SJCRH30 (cell line): Measurements from ENCODE around the gene CLDND1. TPM values are rescaled to one million over a fixed set of nuclear protein-coding genes. Genes with fewer than 3 reads are reported as not detected.
A peak's percentile ranks its signal among the peaks of the same experiment; 100 is the strongest.
"Not testable (repeated sequence)": the region's sequence is repeated elsewhere in the genome, so short reads cannot be mapped to it uniquely, and the experiment has no call there.

Source experiments
- DNase-seq, 2 experiments: peaks; one replicate each; pipeline ENCODE4 v3.0.0-alpha.2; 2015 to 2020
- H3K27ac ChIP-seq: fragments of 250-450 bp; sonication (Bioruptor Pico); 2 replicates; pipeline ENCODE4 v1.5.1; 2020; ENCODE audit warnings: mild to moderate bottlenecking, moderate library complexity
- H3K27me3 ChIP-seq: fragments of 250-450 bp; sonication (Bioruptor Pico); 2 replicates; pipeline ENCODE4 v1.5.1; 2020; ENCODE audit warnings: mild to moderate bottlenecking, moderate library complexity
- H3K36me3 ChIP-seq: fragments of 250-450 bp; sonication (Bioruptor Pico); 2 replicates; pipeline ENCODE4 v1.5.1; 2020; ENCODE audit warnings: mild to moderate bottlenecking, moderate library complexity
- H3K4me1 ChIP-seq: fragments of 250-450 bp; sonication (Bioruptor Pico); 2 replicates; pipeline ENCODE4 v1.5.1; 2020; ENCODE audit warnings: mild to moderate bottlenecking, moderate library complexity
- H3K4me3 ChIP-seq: fragments of 250-450 bp; sonication (Bioruptor Pico); 2 replicates; pipeline ENCODE4 v1.5.1; 2020; ENCODE audit warnings: mild to moderate bottlenecking, moderate library complexity
- H3K9me3 ChIP-seq: fragments of 250-450 bp; sonication (Bioruptor Pico); replicated peaks from 2 replicates; pipeline ENCODE4 v1.5.1; 2020; ENCODE audit warnings: mild to moderate bottlenecking, moderate library complexity
- total RNA-seq: library from RNA; depleted of rRNA; stranded (reverse); fragments of >200 nt; shearing (Covaris generic); gene quantifications from 2 replicates; pipeline ENCODE4 v1.2.3, GENCODE V29; 2014; rRNA removed

CLDND1 gene
- total RNA-seq, result 132 and 147 TPM in 2 replicates

DNA sequence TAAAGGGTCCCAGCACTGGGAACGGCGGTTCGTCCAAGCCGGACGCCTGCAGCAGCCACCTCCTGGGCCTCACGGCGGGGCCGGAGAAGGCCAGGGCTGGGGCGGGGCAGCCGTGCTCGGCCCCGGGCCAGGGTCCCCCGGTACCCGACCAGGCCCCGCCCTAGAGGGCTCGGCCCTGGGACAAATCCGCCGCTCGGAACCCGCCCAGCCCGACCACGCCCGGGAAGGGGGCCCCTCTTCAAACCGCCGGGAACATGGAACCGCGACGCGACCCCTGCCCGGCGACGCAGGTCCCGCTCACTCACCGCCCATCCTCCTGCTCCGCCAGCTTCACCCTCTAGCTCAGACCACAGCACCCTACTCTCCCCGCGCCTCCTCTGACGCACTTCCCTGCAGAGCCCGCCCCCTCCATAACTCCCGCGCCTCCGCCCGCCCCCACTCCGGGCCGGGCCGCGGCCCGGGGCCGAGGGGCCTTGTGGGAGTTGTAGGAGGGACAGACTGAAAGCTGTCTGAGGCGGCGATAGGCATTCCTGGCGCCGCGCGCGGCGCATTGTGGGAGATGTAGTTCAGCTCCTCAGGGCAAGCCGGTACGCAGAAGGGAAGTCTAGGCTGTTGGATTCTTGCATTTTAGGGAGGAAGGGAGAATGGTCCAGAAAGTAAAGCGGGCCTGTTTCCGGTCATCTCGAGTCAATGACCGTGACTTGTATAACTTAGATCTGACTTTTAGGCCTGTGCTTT lies at the start of gene CLDND1:
CLDND1 (minus strand) TSS at position 359 of the 738 bp plus-strand sequence. CDS start 1,478 bp downstream, outside the sequence.
- Histone ChIP-seq H3K4me3 (peak within 1 kb of the TSS; percentile 79), H3K4me1 (peaks cover 6% of the 10 kb centered on the region; the same call in 1 of the 2 replicates), H3K27ac (peak within 1 kb of the TSS; percentile 81), H3K9me3 (no peaks in the 10 kb centered on the region), H3K27me3 (no peaks in the 10 kb centered on the region), H3K36me3 (peaks cover 29% of the 10 kb centered on the region)
- peak; percentile 97 to 98 for DNase-seq

DNA sequence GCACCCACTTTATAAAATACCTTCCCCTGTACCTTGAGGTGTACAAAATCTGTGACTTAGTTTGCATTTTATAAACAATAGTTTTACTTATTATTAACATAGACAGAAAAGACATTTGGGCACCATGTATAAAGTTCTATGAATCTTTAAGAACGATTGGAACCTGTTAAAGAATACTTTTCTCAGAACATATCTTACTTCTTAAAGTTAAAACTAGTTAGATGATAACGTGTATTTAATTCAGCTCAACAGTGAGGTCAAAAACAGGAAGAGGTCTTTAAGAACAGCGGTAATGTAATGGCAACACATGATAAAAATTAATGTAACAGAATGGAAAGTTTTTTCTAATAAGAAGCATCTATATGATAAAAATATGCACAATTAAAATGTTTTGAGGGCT lies 45.7 kb upstream of the CLDND1 start:
- no peak for DNase-seq
- Histone ChIP-seq H3K36me3 (no peaks in the 10 kb centered on the region), H3K27ac (no peak overlapping the region), H3K9me3 (no peaks in the 10 kb centered on the region), H3K27me3 (no peaks in the 10 kb centered on the region), H3K4me3 (no peak overlapping the region), H3K4me1 (0 out of 2 replicates have a peak, but pooled peaks cover 3% of the 10 kb centered on the region)

DNA sequence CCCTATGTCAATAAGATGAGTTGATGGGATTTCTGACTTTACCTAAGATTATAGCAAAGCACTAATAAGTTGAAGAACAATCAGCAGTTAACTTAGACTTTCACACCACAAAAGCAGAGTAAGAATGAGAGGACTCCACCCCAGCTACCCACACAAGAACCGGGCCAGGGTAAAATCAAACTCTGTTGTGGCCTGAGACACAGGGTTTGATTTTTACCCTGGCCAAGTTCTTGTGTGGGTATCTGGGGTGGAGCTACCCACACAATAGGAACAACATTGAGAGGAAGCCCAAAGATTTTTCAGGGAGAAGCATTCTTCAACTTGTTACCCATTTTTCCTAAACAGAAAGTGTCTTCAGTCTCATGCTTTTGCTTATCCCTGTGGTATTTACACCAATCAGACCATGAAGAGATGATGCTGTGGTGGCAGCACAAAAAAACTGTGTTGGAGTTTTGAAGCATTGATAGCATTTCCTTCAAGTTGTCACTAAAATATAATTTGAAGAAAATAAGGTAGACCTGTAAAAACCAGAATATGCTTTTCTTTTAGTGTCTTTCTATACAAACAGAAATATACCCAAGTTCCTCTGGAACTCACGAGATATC lies 45.1 kb upstream of the CLDND1 start:
- H3K36me3 ChIP-seq, result no peaks in the 10 kb centered on the region
- no peak for DNase-seq

DNA sequence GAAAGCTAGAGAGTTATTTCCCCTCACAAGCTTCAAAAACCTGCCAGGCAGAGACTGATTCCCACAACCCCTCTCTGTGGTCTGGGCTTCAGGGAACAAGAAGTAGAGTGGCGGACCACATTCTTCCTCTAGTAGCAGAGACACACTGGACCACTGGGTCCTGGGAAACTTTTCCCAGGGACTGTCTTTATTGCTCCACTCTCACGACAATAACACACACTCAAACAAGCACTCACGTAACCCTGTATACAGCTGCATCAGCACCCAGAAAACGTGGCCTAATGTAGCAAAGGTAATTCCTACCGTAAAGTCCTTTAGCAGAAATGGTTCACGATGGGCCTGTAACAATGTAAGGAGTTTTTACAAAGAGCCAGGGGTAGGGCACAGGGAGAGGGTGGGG lies 43.1 kb upstream of the CLDND1 start:
- Histone ChIP-seq H3K27ac (no peak overlapping the region), H3K36me3 (no peaks in the 10 kb centered on the region), H3K4me1 (no peaks in the 10 kb centered on the region), H3K4me3 (no peak overlapping the region), H3K9me3 (no peaks in the 10 kb centered on the region), H3K27me3 (no peaks in the 10 kb centered on the region)
- no peak for DNase-seq

More for the DNA sequence above, 45.1 kb upstream of the CLDND1 start:
- H3K4me3 ChIP-seq, result no peak overlapping the region
- H3K9me3 ChIP-seq, result no peaks in the 10 kb centered on the region
- no peaks in the 10 kb centered on the region for H3K4me1 ChIP-seq
- no peak overlapping the region for H3K27ac ChIP-seq
- no peaks in the 10 kb centered on the region for H3K27me3 ChIP-seq

DNA sequence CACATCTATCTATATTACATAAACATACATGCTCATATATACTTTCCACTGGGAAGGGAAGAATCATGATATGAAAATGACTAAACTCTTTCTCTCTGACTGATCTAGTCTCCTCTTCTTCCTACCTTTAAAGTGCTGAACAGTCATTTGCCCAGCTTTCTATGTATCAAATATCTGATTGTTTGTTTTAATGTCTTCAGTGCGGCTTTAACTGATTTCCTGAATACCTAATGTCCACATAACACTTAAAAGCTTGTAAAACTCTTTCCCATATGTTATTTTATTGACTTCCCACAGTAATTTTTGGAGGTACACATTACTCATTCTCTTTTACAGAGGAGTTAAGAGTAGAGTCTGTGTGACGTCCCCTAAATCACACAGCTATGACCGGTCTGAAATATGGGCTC lies 42.5 kb upstream of the CLDND1 start:
- Histone ChIP-seq H3K4me3 (no peak overlapping the region), H3K36me3 (no peaks in the 10 kb centered on the region), H3K27ac (no peak overlapping the region), H3K27me3 (no peaks in the 10 kb centered on the region), H3K4me1 (no peaks in the 10 kb centered on the region), H3K9me3 (no peaks in the 10 kb centered on the region)
- no peak for DNase-seq

DNA sequence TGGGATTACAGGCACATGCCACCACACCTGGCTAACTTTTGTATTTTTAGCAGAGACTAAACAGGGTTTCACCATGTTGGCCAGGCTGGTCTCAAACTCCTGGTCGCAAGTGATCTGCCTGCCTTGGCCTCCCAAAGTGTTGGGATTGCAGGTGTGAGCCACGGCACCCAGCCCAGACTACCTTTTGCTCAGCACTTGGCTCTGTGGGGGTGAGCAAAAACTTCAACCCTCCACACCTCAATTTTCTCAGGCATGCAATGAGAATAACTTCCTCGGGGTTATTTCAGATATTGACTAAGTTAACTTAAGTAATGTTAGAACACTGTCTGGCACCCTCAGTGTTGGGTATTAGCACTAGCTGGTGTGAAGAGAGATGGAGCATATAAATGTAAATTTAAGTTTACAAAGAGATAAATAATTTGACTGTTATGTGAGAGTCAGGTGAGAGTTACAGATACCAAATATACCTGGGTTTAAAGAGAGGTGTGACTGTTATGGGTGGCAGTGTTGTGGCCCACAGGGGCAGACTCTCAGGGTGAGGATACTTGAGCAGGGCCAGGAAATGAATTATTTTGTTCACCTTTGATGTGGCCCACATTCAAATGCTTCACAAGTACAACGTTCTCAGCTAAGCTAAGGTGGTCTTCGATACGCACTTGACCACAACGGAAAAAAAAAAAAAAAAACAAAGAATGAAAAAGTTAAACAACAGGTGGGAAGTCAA lies 41.7 kb upstream of the CLDND1 start:
- H3K27ac ChIP-seq, result no peak overlapping the region
- no peaks in the 10 kb centered on the region for H3K4me1 ChIP-seq
- H3K27me3 ChIP-seq, result no peaks in the 10 kb centered on the region
- no peaks in the 10 kb centered on the region for H3K9me3 ChIP-seq
- no peak overlapping the region for H3K4me3 ChIP-seq
- no peaks in the 10 kb centered on the region for H3K36me3 ChIP-seq
- no peak for DNase-seq

DNA sequence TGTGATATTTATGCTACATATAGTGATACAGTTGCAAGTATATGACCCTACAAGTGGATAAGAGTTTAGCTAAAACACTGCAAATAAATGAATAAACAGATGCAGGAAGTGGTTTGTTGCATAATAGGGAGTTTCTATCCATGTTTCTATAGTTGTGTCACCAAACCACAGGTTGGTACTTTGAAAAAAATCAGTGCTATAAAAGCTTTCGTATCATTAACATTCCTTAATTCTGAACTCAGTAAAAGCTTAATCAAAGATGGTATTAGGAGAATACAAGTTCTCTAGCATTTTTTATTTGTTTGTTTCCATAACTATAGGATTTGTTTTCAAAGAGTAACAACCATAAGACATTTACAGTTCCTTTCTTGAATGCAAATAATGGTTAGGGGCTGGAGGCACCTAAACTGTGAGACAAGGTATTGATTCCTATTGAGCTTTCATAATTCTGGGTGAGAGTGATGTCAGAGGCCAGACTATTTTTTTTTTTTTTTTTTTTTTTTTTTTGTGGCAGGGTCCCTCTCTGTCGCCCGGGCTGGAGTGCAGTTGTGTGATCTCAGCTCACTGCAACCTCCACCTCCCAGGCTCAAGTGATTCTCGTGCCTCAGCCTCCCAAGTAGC lies 41.1 kb upstream of the CLDND1 start:
- Histone ChIP-seq H3K27me3 (no peaks in the 10 kb centered on the region), H3K4me3 (no peak overlapping the region), H3K36me3 (no peaks in the 10 kb centered on the region), H3K9me3 (no peaks in the 10 kb centered on the region), H3K4me1 (no peaks in the 10 kb centered on the region), H3K27ac (no peak overlapping the region)
- no peak for DNase-seq

DNA sequence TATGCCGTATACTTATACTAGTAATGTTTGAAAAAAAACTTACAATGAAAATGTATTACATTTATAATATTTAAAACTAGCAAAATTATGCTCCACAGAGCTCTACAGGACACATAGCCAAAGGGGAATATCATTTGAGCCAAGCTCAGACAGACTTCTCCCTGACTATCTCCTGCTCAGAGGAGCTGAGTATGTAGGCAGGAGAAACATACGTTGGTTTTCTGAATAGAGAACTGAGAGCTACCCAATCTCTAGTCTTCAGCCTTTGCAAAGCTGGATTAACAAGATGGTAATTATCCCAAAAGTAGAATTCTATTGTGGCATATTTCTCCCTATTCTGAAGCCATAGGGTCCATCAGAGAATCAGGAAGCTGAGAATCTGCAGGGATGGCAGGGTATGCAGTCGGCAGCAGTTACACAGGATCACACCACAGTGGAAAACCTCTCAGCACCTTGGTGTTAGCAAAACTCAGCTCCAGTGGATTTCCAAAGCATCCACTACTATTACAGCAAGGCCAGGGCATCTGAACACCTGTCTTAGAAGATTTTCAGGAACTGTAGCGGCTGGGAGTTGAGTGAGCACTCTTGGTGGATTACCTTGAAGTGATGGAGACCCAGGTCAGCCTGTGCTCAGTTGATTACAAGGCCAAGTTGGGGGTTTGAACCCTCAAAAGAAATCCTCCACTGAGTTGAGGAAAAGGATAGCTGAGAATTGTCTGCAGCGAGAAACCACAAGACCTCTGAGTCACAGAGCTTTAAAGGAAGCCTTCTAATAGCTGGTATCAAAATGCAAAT lies 39.2 kb upstream of the CLDND1 start:
- H3K36me3 ChIP-seq, result no peaks in the 10 kb centered on the region
- H3K9me3 ChIP-seq, result no peaks in the 10 kb centered on the region
- H3K27me3 ChIP-seq, result no peaks in the 10 kb centered on the region
- H3K27ac ChIP-seq, result no peak overlapping the region
- no peak overlapping the region for H3K4me3 ChIP-seq
- H3K4me1 ChIP-seq, result no peaks in the 10 kb centered on the region
- no peak for DNase-seq

DNA sequence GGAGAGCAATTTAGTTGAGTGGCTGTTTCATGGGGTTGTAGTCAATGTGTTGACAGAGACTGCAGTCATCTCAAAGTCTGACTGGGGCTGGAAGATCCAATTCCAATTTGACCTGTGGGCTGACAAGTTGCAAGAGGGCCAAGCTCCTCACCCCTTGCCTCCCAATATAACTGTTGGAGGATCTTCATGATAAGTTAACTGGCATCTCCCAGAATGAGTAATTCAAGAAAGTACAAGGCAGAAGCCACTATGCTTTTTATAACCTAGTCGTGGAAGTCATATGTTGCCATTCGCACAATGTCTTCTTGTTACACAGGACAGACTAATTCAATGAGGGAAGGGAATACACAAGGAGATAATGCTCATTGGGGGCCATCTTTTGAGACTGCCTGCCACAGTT lies 38.2 kb upstream of the CLDND1 start:
- no peaks in the 10 kb centered on the region for H3K4me1 ChIP-seq
- no peaks in the 10 kb centered on the region for H3K36me3 ChIP-seq
- H3K9me3 ChIP-seq, result no peaks in the 10 kb centered on the region
- no peak for DNase-seq
- H3K27ac ChIP-seq, result no peak overlapping the region
- H3K4me3 ChIP-seq, result no peak overlapping the region
- H3K27me3 ChIP-seq, result no peaks in the 10 kb centered on the region

DNA sequence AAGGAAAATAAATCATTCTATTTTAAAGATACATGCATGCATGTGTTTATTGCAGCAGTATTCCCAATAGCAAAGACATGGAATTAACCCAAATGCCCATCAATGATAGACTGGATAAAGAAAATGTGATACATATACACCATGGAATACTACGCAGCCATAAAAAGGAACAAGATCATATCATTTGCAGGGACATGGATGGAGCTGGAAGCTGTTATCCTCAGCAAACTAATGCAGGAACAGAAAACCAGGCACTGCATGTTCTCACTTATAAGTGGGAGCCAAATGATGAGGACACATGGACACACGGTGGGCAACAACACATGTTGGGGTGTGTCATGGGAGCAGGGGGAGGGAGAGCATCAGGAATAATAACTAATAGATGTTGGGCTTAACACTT lies 37.1 kb upstream of the CLDND1 start:
- not testable (repeated sequence) for H3K27me3 ChIP-seq, H3K4me3 ChIP-seq, H3K36me3 ChIP-seq, DNase-seq, H3K9me3 ChIP-seq, H3K4me1 ChIP-seq, H3K27ac ChIP-seq

DNA sequence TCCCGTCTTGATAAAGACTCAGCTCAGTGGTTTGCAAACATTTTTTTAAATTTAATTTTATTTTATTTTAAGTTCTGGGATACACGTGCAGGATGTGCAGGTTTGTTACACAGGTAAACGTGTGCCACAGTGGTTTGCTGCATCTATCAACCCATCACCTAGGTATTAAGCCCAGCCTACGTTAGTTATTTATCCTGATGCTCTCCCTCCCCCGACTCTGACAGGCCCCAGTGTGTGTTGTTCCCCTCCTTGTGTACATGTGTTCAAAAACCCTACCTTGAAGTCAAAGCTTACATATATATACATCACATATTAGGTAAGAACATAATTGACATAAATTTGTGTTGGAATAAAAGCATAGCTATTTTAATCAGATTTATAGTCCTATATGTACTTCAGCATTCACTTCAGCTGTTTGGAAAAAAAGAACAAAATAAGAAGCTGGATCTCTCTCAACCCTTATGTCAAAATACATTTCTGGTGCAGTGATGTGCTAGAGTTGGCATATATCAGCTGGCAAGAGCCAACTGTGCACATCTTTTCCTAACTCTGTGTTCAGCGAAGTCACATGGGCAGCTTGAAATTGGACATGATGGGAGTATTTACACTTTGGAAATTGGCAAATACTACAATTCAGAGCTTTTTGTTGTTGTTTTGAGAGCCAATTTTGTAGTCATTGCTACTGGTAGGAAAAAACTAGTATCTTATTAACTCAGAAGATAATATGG lies 35.6 kb upstream of the CLDND1 start:
- Histone ChIP-seq H3K27ac (no peak overlapping the region), H3K4me1 (no peaks in the 10 kb centered on the region; the same call in 1 of the 2 replicates), H3K4me3 (no peak overlapping the region), H3K36me3 (no peaks in the 10 kb centered on the region), H3K27me3 (peaks cover 4% of the 10 kb centered on the region; the same call in 1 of the 2 replicates), H3K9me3 (no peaks in the 10 kb centered on the region)
- DNase-seq, result no peak

DNA sequence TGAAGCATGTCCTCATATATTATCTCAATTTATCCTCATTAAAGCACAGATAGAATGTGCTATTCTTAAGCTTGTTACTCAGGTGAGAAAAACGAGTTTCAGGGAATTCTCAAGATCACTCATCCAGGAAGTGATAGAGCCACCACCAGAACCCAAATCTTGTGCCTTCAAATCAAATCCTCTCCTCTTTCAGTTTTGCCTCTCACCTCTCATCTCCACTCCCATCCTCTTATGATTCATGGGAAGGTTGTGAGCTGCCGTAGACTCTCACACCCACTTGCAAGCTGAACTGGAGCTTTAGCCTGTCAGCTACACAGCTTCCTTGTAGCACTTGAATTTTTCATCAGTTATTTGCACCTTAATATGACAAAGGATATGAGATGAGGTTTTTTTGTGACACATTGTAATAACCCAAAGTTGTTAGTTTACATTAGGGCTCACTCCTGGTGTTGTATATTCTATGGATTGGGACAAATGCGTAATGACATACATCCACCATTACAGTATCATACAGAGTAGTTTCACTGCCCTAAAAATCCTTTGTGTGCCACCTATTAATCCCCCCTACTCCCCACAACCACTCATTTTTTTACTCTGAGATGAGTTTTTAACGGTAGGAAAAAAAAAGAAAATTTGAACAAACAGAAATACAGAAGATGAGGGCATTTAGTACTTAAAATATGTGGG lies 34.8 kb upstream of the CLDND1 start:
- Histone ChIP-seq H3K36me3 (no peaks in the 10 kb centered on the region), H3K27me3 (peaks cover 4% of the 10 kb centered on the region; the same call in 1 of the 2 replicates), H3K9me3 (no peaks in the 10 kb centered on the region), H3K4me3 (no peak overlapping the region), H3K4me1 (no peaks in the 10 kb centered on the region; the same call in 1 of the 2 replicates), H3K27ac (no peak overlapping the region)
- DNase-seq, result no peak
